Fibroblast of lung (primary cell): ENCODE data around the gene RFXANK. TPM values are rescaled to one million over a fixed set of nuclear protein-coding genes. Genes with fewer than 3 reads are reported as not detected.

ENCODE experiments used
- DNase-seq, 2 donors: peaks; one replicate each; pipeline versions ENCODE4 v3.0.0 to v3.0.0-alpha.2; 2010; ENCODE audit warnings: low read depth in 2 of 2
- H2AFZ ChIP-seq: 2 replicates; pipeline ENCODE4 v1.5.1; 2012; ENCODE audit warnings: low read length, control low read depth, inconsistent platforms
- H3K27ac ChIP-seq: 2 replicates; pipeline ENCODE4 v1.5.1; 2011; ENCODE audit warnings: low read length, control low read depth; ENCODE audit not compliant: insufficient read depth
- H3K27me3 ChIP-seq: 2 replicates; pipeline ENCODE4 v1.5.1; 2011; ENCODE audit warnings: mild to moderate bottlenecking, low read length; ENCODE audit not compliant: control insufficient read depth, insufficient read depth
- H3K36me3 ChIP-seq: 2 replicates; pipeline ENCODE4 v1.5.1; 2011; ENCODE audit warnings: low read length; ENCODE audit not compliant: control insufficient read depth, insufficient read depth
- H3K4me1 ChIP-seq: 2 replicates; pipeline ENCODE4 v1.5.1; 2011; ENCODE audit warnings: low read length; ENCODE audit not compliant: control insufficient read depth, insufficient read depth; ENCODE audit errors: extremely low read depth
- H3K4me2 ChIP-seq: 2 replicates; pipeline ENCODE4 v1.5.1; 2011; ENCODE audit warnings: low read length, control low read depth; ENCODE audit not compliant: insufficient read depth; ENCODE audit errors: extremely low read depth
- H3K4me3 ChIP-seq, 4 experiments: fragments of 200-600 bp in 1 of 4; sonication (generic) in 1 of 4; replicated peaks in 1 of 4; 2 replicates each; pipeline ENCODE4 v1.5.1; 2011 to 2016; ENCODE audit warnings: low read length in 4 of 4, low read depth in 3 of 4, mild to moderate bottlenecking in 3 of 4, control low read depth in 2 of 4, inconsistent platforms in 1 of 4, mixed read lengths in 1 of 4; ENCODE audit not compliant: insufficient read depth in 1 of 4; ENCODE audit errors: control extremely low read depth in 1 of 4
- H3K79me2 ChIP-seq: 2 replicates; pipeline ENCODE4 v1.5.1; 2012; ENCODE audit warnings: mild to moderate bottlenecking, low read length, inconsistent platforms; ENCODE audit not compliant: control insufficient read depth, insufficient read depth
- H3K9ac ChIP-seq: 2 replicates; pipeline ENCODE4 v1.5.1; 2011; ENCODE audit warnings: mild to moderate bottlenecking, low read length, control low read depth; ENCODE audit not compliant: insufficient read depth
- H3K9me3 ChIP-seq: 2 replicates; pipeline ENCODE4 v1.5.1; 2012; ENCODE audit warnings: low read depth, low read length; ENCODE audit not compliant: control insufficient read depth, insufficient read depth
- H4K20me1 ChIP-seq: 2 replicates; pipeline ENCODE4 v1.5.1; 2011; ENCODE audit warnings: low read length; ENCODE audit not compliant: control insufficient read depth, insufficient read depth; ENCODE audit errors: extremely low read depth
- CTCF ChIP-seq, 2 donors: IDR thresholded peaks in 1 of 2; conservative IDR thresholded peaks in 1 of 2; 1 replicate in 1 of 2; 2 replicates in 1 of 2; pipeline ENCODE4 v1.5.1; 2011 to 2012; ENCODE audit warnings: low read length in 2 of 2, control low read depth in 1 of 2, inconsistent platforms in 1 of 2, low read depth in 1 of 2, mild to moderate bottlenecking in 1 of 2
- EZH2 ChIP-seq: IDR thresholded peaks from 2 replicates; pipeline ENCODE4 v1.5.1; 2012; ENCODE audit warnings: low read length, control low read depth, mild to moderate bottlenecking; ENCODE audit errors: missing control alignments
- polyA plus RNA-seq, 2 donors: library from polyadenylated mRNA; depleted of rRNA in 1 of 2; stranded (reverse) in 1 of 2; unstranded in 1 of 2; fragments of >200 nt; gene quantifications; 2 replicates each; pipeline ENCODE4 v1.2.1, GENCODE V29; 2011 to 2012; ENCODE audit warnings: missing spikeins in 1 of 2
- total RNA-seq: library from RNA; depleted of rRNA; stranded (reverse); fragments of >200 nt; gene quantifications from 2 replicates; pipeline ENCODE4 v1.2.1, GENCODE V29; 2014

RFXANK gene
- total and polyA plus RNA-seq, 2 donors (not counting 1 experiment from before 2014, with no cell fraction given) = 31.9 to 65.2 TPM

GRCh38 chr19:19170053-19170872 lies 21.8 kb upstream of the RFXANK start, which contains the start of gene MEF2B:
MEF2B (minus strand) TSS chr19:19170263; CDS start chr19:19150735, 19,528 bp downstream.
- no peak for TF ChIP-seq EZH2
- TF ChIP-seq CTCF (conservative IDR thresholded peaks at IDR 0.05 in 1 of 2, IDR thresholded peaks at IDR 0.05 in 1 of 2; ENCODE audit: low read depth in 1 of 2, low read length in 2 of 2) = no peak
- H3K79me2 ChIP-seq = no peaks in the 10 kb centered on the region
- H3K36me3 ChIP-seq = no peaks in the 10 kb centered on the region
- no peaks in the 10 kb centered on the region for H4K20me1 ChIP-seq
- H3K4me1 ChIP-seq = peaks cover 3% of the 10 kb centered on the region
- peak; percentile 55 to 59 for DNase-seq
- H3K27me3 ChIP-seq = no peaks in the 10 kb centered on the region
- no peak within 1 kb of the TSS for H3K27ac ChIP-seq
- H3K4me2 ChIP-seq = peak within 1 kb of the TSS; percentile 35
- H3K4me3 ChIP-seq = peak within 1 kb of the TSS in 1 of 4 experiments; percentile 34
- H3K9ac ChIP-seq = no peak within 1 kb of the TSS
- no peak within 1 kb of the TSS for H2AFZ ChIP-seq
- H3K9me3 ChIP-seq = no peaks in the 10 kb centered on the region

- Histone ChIP-seq H3K4me1 (peaks cover 3% of the 10 kb centered on the region), H2AFZ (no peak overlapping the region), H4K20me1 (no peaks in the 10 kb centered on the region), H3K4me2 (no peak overlapping the region), H3K36me3 (no peaks in the 10 kb centered on the region), H3K27me3 (no peaks in the 10 kb centered on the region), H3K9me3 (no peaks in the 10 kb centered on the region), H3K4me3 (no peak overlapping the region), H3K79me2 (no peaks in the 10 kb centered on the region), H3K27ac (no peak overlapping the region), H3K9ac (no peak overlapping the region)
- DNase-seq = peak in 1 of 2 donors; percentile 11
- TF ChIP-seq CTCF (conservative IDR thresholded peaks at IDR 0.05 in 1 of 2, IDR thresholded peaks at IDR 0.05 in 1 of 2; ENCODE audit: low read depth in 1 of 2, low read length in 2 of 2) (no peak), EZH2 (no peak)
These were observed 21.0 kb upstream of the RFXANK start for GRCh38 chr19:19170873-19171672.
